ENCODE results near the gene SLC17A1.

The SLC17A1 gene

GRCh38 chr6:25874822-25875562 is 43.1 kb upstream of the SLC17A1 start:
- Histone ChIP-seq H3K27me3 (ENCODE audit: insufficient read depth, low read depth, severe bottlenecking) (no peaks in the 10 kb centered on the region), H3K9me3 (ENCODE audit: severe bottlenecking) (no peaks in the 10 kb centered on the region), H3K27ac (no peak overlapping the region), H3K4me3 (ENCODE audit: low read depth, low read length) (no peak overlapping the region), H3K36me3 (no peaks in the 10 kb centered on the region)
- no peak for TF ChIP-seq CTCF (IDR thresholded peaks at IDR 0.05; ENCODE audit: low read depth, low read length)
- DNase-seq = no peak

GRCh38 chr6:25874118-25874517 is 42.3 kb upstream of the SLC17A1 start, which contains the start of gene SLC17A3:
Gene SLC17A3 (minus strand): TSS chr6:25874243. CDS start chr6:25868387, 5,856 bp downstream.
- no peak for DNase-seq
- H3K27me3 ChIP-seq (ENCODE audit: insufficient read depth, low read depth, severe bottlenecking) = no peaks in the 10 kb centered on the region
- H3K27ac ChIP-seq = no peak within 1 kb of the TSS
- no peak for TF ChIP-seq CTCF (IDR thresholded peaks at IDR 0.05; ENCODE audit: low read depth, low read length)
- H3K36me3 ChIP-seq = no peaks in the 10 kb centered on the region
- no peak within 1 kb of the TSS for H3K4me3 ChIP-seq (ENCODE audit: low read depth, low read length)
- no peaks in the 10 kb centered on the region for H3K9me3 ChIP-seq (ENCODE audit: severe bottlenecking)

- Histone ChIP-seq H3K27ac (no peak overlapping the region), H3K36me3 (no peaks in the 10 kb centered on the region), H3K9me3 (ENCODE audit: severe bottlenecking) (no peaks in the 10 kb centered on the region), H3K27me3 (ENCODE audit: insufficient read depth, low read depth, severe bottlenecking) (no peaks in the 10 kb centered on the region), H3K4me3 (ENCODE audit: low read depth, low read length) (no peak overlapping the region)
- no peak for DNase-seq
- TF ChIP-seq CTCF (IDR thresholded peaks at IDR 0.05; ENCODE audit: low read depth, low read length) = no peak
Measured at GRCh38 chr6:25872814-25873213, 41.0 kb upstream of the SLC17A1 start.

- Histone ChIP-seq H3K9me3 (ENCODE audit: severe bottlenecking) (no peaks in the 10 kb centered on the region), H3K4me3 (ENCODE audit: low read depth, low read length) (no peak overlapping the region), H3K27ac (no peak overlapping the region), H3K27me3 (ENCODE audit: insufficient read depth, low read depth, severe bottlenecking) (no peaks in the 10 kb centered on the region), H3K36me3 (no peaks in the 10 kb centered on the region)
- no peak for TF ChIP-seq CTCF (IDR thresholded peaks at IDR 0.05; ENCODE audit: low read depth, low read length)
- DNase-seq = no peak
Measured at GRCh38 chr6:25869840-25870239, 38.0 kb upstream of the SLC17A1 start.

GRCh38 chr6:25868436-25869183 is 36.8 kb upstream of the SLC17A1 start:
- no peaks in the 10 kb centered on the region for H3K9me3 ChIP-seq (ENCODE audit: severe bottlenecking)
- H3K27ac ChIP-seq = no peak overlapping the region
- no peak for TF ChIP-seq CTCF (IDR thresholded peaks at IDR 0.05; ENCODE audit: low read depth, low read length)
- DNase-seq = no peak
- no peak overlapping the region for H3K4me3 ChIP-seq (ENCODE audit: low read depth, low read length)
- H3K27me3 ChIP-seq (ENCODE audit: insufficient read depth, low read depth, severe bottlenecking) = no peaks in the 10 kb centered on the region
- H3K36me3 ChIP-seq = no peaks in the 10 kb centered on the region
